Keratinocyte (primary cell): ENCODE measurements around the gene SMAD7.

Source experiments
- EZH2 ChIP-seq: IDR thresholded peaks from one replicate; pipeline ENCODE4 v1.6.1; 2012; ENCODE audit warnings: inconsistent platforms, mild to moderate bottlenecking, low read length, moderate library complexity
- TF ChIP-seq, protein P1 (sequence below), 3 experiments: IDR thresholded peaks in 1 of 3; conservative IDR thresholded peaks in 1 of 3; optimal IDR thresholded peaks in 1 of 3; 2 replicates in 2 of 3; 3 replicates in 1 of 3; pipeline versions ENCODE3 to v1.5.1; 2011; ENCODE audit warnings: low read length in 3 of 3, mild to moderate bottlenecking in 3 of 3, moderate library complexity in 2 of 3, control low read depth in 1 of 3, inconsistent platforms in 1 of 3; ENCODE audit not compliant: insufficient read depth in 2 of 3; ENCODE audit errors: extremely low read depth in 1 of 3

DNA sequence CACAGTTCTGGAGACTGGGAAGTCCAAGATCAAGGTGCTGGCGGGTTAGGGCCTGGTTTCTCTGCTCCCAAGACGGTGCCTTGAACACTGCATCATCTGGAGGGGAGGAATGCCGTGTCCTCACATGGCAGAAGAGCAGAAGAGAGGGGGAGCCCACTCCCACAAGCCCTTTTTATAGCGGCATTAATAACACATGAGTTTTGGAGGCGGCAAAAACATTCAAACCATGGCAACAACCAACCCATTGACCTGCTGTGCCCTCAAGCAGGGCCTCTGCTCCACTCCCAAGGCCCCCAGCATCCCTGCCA is 62.0 kb downstream of the SMAD7 start:
- TF ChIP-seq, protein P1, sequence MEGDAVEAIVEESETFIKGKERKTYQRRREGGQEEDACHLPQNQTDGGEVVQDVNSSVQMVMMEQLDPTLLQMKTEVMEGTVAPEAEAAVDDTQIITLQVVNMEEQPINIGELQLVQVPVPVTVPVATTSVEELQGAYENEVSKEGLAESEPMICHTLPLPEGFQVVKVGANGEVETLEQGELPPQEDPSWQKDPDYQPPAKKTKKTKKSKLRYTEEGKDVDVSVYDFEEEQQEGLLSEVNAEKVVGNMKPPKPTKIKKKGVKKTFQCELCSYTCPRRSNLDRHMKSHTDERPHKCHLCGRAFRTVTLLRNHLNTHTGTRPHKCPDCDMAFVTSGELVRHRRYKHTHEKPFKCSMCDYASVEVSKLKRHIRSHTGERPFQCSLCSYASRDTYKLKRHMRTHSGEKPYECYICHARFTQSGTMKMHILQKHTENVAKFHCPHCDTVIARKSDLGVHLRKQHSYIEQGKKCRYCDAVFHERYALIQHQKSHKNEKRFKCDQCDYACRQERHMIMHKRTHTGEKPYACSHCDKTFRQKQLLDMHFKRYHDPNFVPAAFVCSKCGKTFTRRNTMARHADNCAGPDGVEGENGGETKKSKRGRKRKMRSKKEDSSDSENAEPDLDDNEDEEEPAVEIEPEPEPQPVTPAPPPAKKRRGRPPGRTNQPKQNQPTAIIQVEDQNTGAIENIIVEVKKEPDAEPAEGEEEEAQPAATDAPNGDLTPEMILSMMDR (optimal IDR thresholded peaks at IDR 0.05 in 1 of 3, IDR thresholded peaks at IDR 0.05 in 1 of 3, conservative IDR thresholded peaks at IDR 0.05 in 1 of 3; ENCODE audit: extremely low read depth in 1 of 3, insufficient read depth in 2 of 3, low read length in 3 of 3), result no peak
- TF ChIP-seq EZH2, result no peak
